Stimulated activated CD8-positive, alpha-beta memory T cell treated with anti-CD3 and anti-CD28 coated beads, Interleukin-7, amount 100 ng/mL, for 48 hours (primary cell): ENCODE data around the gene EDIL3.
"Not testable (repeated sequence)": the region's sequence is repeated elsewhere in the genome, so short reads cannot be mapped to it uniquely, and the experiment has no call there.

Experiments used
- DNase-seq, 2 donors: peaks; one replicate each; pipeline ENCODE4 v3.0.0-alpha.2; 2020; ENCODE audit warnings: low read depth in 1 of 2; ENCODE audit errors: extremely low read depth in 1 of 2

Gene EDIL3

GRCh38 chr5:84378961-84379360 is 5.7 kb downstream of the EDIL3 start:
- DNase-seq = no peak

- no peak for DNase-seq
Measured at GRCh38 chr5:84378420-84378819, 6.3 kb downstream of the EDIL3 start.

GRCh38 chr5:84376346-84376745 is 8.3 kb downstream of the EDIL3 start:
- no peak for DNase-seq

- DNase-seq = no peak
Measured at GRCh38 chr5:84374568-84374967, 10.1 kb downstream of the EDIL3 start.

- no peak for DNase-seq
Measured at GRCh38 chr5:84373506-84373905, 11.2 kb downstream of the EDIL3 start.

GRCh38 chr5:84372066-84372695 is 12.5 kb downstream of the EDIL3 start:
- DNase-seq = no peak

- no peak for DNase-seq
Measured at GRCh38 chr5:84370176-84370575, 14.5 kb downstream of the EDIL3 start.

GRCh38 chr5:84364043-84364442 is 20.6 kb downstream of the EDIL3 start:
- DNase-seq = no peak

- no peak for DNase-seq
Measured at GRCh38 chr5:84362061-84362720, 22.5 kb downstream of the EDIL3 start.

- no peak for DNase-seq
Measured at GRCh38 chr5:84361572-84361971, 23.1 kb downstream of the EDIL3 start.

- no peak for DNase-seq
Measured at GRCh38 chr5:84360056-84360455, 24.6 kb downstream of the EDIL3 start.

- no peak for DNase-seq
Measured at GRCh38 chr5:84354101-84354500, 30.6 kb downstream of the EDIL3 start.

GRCh38 chr5:84344788-84345187 is 39.9 kb downstream of the EDIL3 start:
- no peak for DNase-seq

- DNase-seq = no peak
Measured at GRCh38 chr5:84343171-84343570, 41.5 kb downstream of the EDIL3 start.

GRCh38 chr5:84332106-84332505 is 52.6 kb downstream of the EDIL3 start:
- no peak for DNase-seq

GRCh38 chr5:84327591-84327990 is 57.1 kb downstream of the EDIL3 start:
- no peak for DNase-seq

- no peak for DNase-seq
Measured at GRCh38 chr5:84322646-84323045, 62.0 kb downstream of the EDIL3 start.

GRCh38 chr5:84317826-84318225 is 66.9 kb downstream of the EDIL3 start:
- not testable (repeated sequence) for DNase-seq

GRCh38 chr5:84312280-84312679 is 72.4 kb downstream of the EDIL3 start:
- not testable (repeated sequence) for DNase-seq

GRCh38 chr5:84309850-84310249 is 74.8 kb downstream of the EDIL3 start:
- DNase-seq = not testable (repeated sequence)

- DNase-seq = no peak
Measured at GRCh38 chr5:84306601-84307000, 78.1 kb downstream of the EDIL3 start.

GRCh38 chr5:84304599-84304998 is 80.1 kb downstream of the EDIL3 start:
- no peak for DNase-seq

- no peak for DNase-seq
Measured at GRCh38 chr5:84303315-84303714, 81.4 kb downstream of the EDIL3 start.
